ENCODE measurements around the gene ACAD10.
"Not testable (repeated sequence)": the region's sequence is repeated elsewhere in the genome, so short reads cannot be mapped to it uniquely, and the experiment has no call there.

ACAD10 gene

DNA sequence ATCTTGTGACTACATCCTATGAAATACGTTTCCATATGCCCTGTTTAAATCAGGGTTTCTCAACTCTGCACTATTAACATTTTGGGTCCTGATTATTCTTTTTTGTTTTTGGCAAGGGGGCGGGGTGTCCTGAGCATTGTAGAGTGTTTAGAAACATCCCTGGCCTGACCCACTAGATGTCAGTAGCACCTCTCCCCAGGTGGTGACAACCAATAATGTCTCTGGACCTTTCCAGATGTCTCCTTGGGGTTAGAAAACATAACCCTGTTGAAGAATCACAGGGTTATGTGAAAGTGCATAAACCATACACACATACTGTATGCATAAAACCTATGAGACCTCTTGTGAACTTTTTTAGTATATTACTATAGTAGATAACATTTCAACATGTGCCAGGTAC is 1.4 kb downstream of the ACAD10 start:
- H3K4me3 ChIP-seq (ENCODE audit: low read length): no peak overlapping the region
- DNase-seq (ENCODE audit: low read depth, low spot score): no peak
- H3K27me3 ChIP-seq (ENCODE audit: control insufficient read depth, insufficient read depth, low read length): no peaks in the 10 kb centered on the region
- H3K27ac ChIP-seq (ENCODE audit: low read length): no peak overlapping the region
- no peaks in the 10 kb centered on the region for H3K36me3 ChIP-seq (ENCODE audit: control insufficient read depth, insufficient read depth, low read length)
- no CpG with 5 or more reads among the region's 2 CpGs for WGBS (ENCODE audit: insufficient coverage, insufficient read length)
- H3K4me1 ChIP-seq (ENCODE audit: control insufficient read depth, insufficient read depth, low read length): no peaks in the 10 kb centered on the region
- H3K9me3 ChIP-seq (ENCODE audit: control insufficient read depth, insufficient read depth, low read length): no peaks in the 10 kb centered on the region

DNA sequence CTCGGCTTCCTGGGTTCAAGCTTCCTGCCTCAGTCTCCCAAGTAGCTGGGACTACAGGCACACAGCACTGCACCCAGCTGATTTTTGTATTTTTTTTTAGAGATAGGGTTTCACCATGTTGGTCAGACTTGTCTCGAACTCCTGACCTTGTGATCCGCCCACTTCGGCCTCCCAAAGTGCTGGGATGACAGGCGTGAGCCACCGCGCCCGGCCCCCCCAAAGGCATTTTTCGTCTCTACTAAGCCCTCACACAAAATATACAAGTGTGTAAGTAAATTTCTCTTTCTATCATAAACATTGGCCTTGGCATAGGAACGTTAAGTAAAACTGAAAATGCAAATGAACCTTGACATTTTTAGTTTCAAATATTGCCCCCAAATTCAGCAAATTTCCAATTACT is 2.1 kb downstream of the ACAD10 start:
- H3K9me3 ChIP-seq (ENCODE audit: control insufficient read depth, insufficient read depth, low read length): no peaks in the 10 kb centered on the region
- H3K4me1 ChIP-seq (ENCODE audit: control insufficient read depth, insufficient read depth, low read length): 0 out of 2 replicates have a peak, but pooled peaks cover 1% of the 10 kb centered on the region
- DNase-seq (ENCODE audit: low read depth, low spot score): no peak
- no peaks in the 10 kb centered on the region for H3K36me3 ChIP-seq (ENCODE audit: control insufficient read depth, insufficient read depth, low read length)
- no peak overlapping the region for H3K4me3 ChIP-seq (ENCODE audit: low read length)
- no peak overlapping the region for H3K27ac ChIP-seq (ENCODE audit: low read length)
- no CpG with 5 or more reads among the region's 10 CpGs for WGBS (ENCODE audit: insufficient coverage, insufficient read length)
- no peaks in the 10 kb centered on the region for H3K27me3 ChIP-seq (ENCODE audit: control insufficient read depth, insufficient read depth, low read length)

GRCh38 chr12:111691262-111691661 is 5.4 kb downstream of the ACAD10 start:
- Histone ChIP-seq H3K4me1 (ENCODE audit: control insufficient read depth, insufficient read depth, low read length) (0 out of 2 replicates have a peak, but pooled peaks cover 1% of the 10 kb centered on the region), H3K27ac (ENCODE audit: low read length) (no peak overlapping the region), H3K27me3 (ENCODE audit: control insufficient read depth, insufficient read depth, low read length) (no peaks in the 10 kb centered on the region), H3K4me3 (ENCODE audit: low read length) (no peak overlapping the region), H3K36me3 (ENCODE audit: control insufficient read depth, insufficient read depth, low read length) (peaks cover 5% of the 10 kb centered on the region; the same call in 1 of the 2 replicates), H3K9me3 (ENCODE audit: control insufficient read depth, insufficient read depth, low read length) (no peaks in the 10 kb centered on the region)
- no CpG with 5 or more reads among the region's 3 CpGs for WGBS (ENCODE audit: insufficient coverage, insufficient read length)
- no peak for DNase-seq (ENCODE audit: low read depth, low spot score)

GRCh38 chr12:111692575-111693210 is 6.8 kb downstream of the ACAD10 start:
- no peaks in the 10 kb centered on the region for H3K27me3 ChIP-seq (ENCODE audit: control insufficient read depth, insufficient read depth, low read length)
- 0 out of 2 replicates have a peak, but pooled peaks cover 1% of the 10 kb centered on the region for H3K4me1 ChIP-seq (ENCODE audit: control insufficient read depth, insufficient read depth, low read length)
- H3K9me3 ChIP-seq (ENCODE audit: control insufficient read depth, insufficient read depth, low read length): no peaks in the 10 kb centered on the region
- no CpG with 5 or more reads among the region's 15 CpGs for WGBS (ENCODE audit: insufficient coverage, insufficient read length)
- DNase-seq (ENCODE audit: low read depth, low spot score): peak; percentile 31
- no peak overlapping the region for H3K4me3 ChIP-seq (ENCODE audit: low read length)
- peaks cover 5% of the 10 kb centered on the region; the same call in 1 of the 2 replicates for H3K36me3 ChIP-seq (ENCODE audit: control insufficient read depth, insufficient read depth, low read length)
- no peak overlapping the region for H3K27ac ChIP-seq (ENCODE audit: low read length)

GRCh38 chr12:111693818-111694217 is 8.0 kb downstream of the ACAD10 start:
- Histone ChIP-seq H3K9me3 (ENCODE audit: control insufficient read depth, insufficient read depth, low read length) (no peaks in the 10 kb centered on the region), H3K36me3 (ENCODE audit: control insufficient read depth, insufficient read depth, low read length) (peaks cover 6% of the 10 kb centered on the region; the same call in 1 of the 2 replicates), H3K27me3 (ENCODE audit: control insufficient read depth, insufficient read depth, low read length) (no peaks in the 10 kb centered on the region), H3K4me3 (ENCODE audit: low read length) (no peak overlapping the region), H3K27ac (ENCODE audit: low read length) (no peak overlapping the region), H3K4me1 (ENCODE audit: control insufficient read depth, insufficient read depth, low read length) (0 out of 2 replicates have a peak, but pooled peaks cover 1% of the 10 kb centered on the region)
- no peak for DNase-seq (ENCODE audit: low read depth, low spot score)
- no CpG with 5 or more reads among the region's 5 CpGs for WGBS (ENCODE audit: insufficient coverage, insufficient read length)

GRCh38 chr12:111699962-111700361 is 14.1 kb downstream of the ACAD10 start:
- no peaks in the 10 kb centered on the region for H3K9me3 ChIP-seq (ENCODE audit: control insufficient read depth, insufficient read depth, low read length)
- no peaks in the 10 kb centered on the region for H3K4me1 ChIP-seq (ENCODE audit: control insufficient read depth, insufficient read depth, low read length)
- no peak for DNase-seq (ENCODE audit: low read depth, low spot score)
- H3K4me3 ChIP-seq (ENCODE audit: low read length): no peak overlapping the region
- WGBS (ENCODE audit: insufficient coverage, insufficient read length): no CpG with 5 or more reads among the region's 2 CpGs
- H3K27me3 ChIP-seq (ENCODE audit: control insufficient read depth, insufficient read depth, low read length): no peaks in the 10 kb centered on the region
- peaks cover 2% of the 10 kb centered on the region; the same call in 1 of the 2 replicates for H3K36me3 ChIP-seq (ENCODE audit: control insufficient read depth, insufficient read depth, low read length)
- H3K27ac ChIP-seq (ENCODE audit: low read length): no peak overlapping the region

DNA sequence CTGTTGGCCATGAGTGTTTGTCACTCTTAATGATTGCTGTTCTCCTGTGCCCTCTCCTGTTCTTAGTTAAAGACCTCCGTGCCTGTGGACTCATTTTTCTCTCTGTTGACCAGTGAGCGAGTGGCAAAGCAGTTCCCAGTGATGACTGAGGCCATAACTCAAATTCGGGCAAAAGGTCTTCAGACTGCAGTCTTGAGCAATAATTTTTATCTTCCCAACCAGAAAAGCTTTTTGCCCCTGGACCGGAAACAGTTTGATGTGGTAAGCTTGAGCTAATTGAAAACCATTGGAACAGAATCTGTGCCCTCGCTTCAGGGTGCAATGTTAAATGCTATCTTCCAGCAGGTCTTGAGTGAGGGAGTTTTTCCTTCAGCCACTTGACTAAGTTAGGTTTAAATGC is 19.8 kb downstream of the ACAD10 start:
- Histone ChIP-seq H3K36me3 (ENCODE audit: control insufficient read depth, insufficient read depth, low read length) (no peaks in the 10 kb centered on the region; the same call in 1 of the 2 replicates), H3K4me3 (ENCODE audit: low read length) (no peak overlapping the region)

DNA sequence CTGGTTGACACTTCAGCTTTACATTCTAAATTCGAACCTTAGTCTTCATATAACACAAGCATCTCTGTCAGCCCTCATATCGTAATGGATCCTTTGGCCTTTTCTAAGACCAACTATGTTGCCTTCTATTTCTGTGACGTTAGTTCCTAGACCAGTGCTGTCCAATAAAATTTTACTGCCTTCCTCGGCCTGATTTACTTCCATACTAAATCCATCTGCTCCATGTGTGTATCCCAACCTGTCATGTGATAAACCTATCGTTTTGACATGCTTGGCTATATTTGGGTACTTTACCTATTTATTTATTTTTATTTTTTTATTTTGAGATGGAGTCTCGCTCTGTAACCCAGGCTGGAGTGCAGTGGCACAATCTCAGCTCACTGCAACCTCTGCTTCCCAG is 20.3 kb downstream of the ACAD10 start:
- no CpG with 5 or more reads among the region's 6 CpGs for WGBS (ENCODE audit: insufficient coverage, insufficient read length)
- H3K4me1 ChIP-seq (ENCODE audit: control insufficient read depth, insufficient read depth, low read length): no peaks in the 10 kb centered on the region
- no peak overlapping the region for H3K4me3 ChIP-seq (ENCODE audit: low read length)
- no peak for DNase-seq (ENCODE audit: low read depth, low spot score)
- no peak overlapping the region for H3K27ac ChIP-seq (ENCODE audit: low read length)
- no peaks in the 10 kb centered on the region for H3K9me3 ChIP-seq (ENCODE audit: control insufficient read depth, insufficient read depth, low read length)
- no peaks in the 10 kb centered on the region; the same call in 1 of the 2 replicates for H3K36me3 ChIP-seq (ENCODE audit: control insufficient read depth, insufficient read depth, low read length)
- no peaks in the 10 kb centered on the region for H3K27me3 ChIP-seq (ENCODE audit: control insufficient read depth, insufficient read depth, low read length)

More for the DNA sequence above, 19.8 kb downstream of the ACAD10 start:
- no peak overlapping the region for H3K27ac ChIP-seq (ENCODE audit: low read length)
- DNase-seq (ENCODE audit: low read depth, low spot score): no peak
- H3K27me3 ChIP-seq (ENCODE audit: control insufficient read depth, insufficient read depth, low read length): no peaks in the 10 kb centered on the region
- no peaks in the 10 kb centered on the region for H3K4me1 ChIP-seq (ENCODE audit: control insufficient read depth, insufficient read depth, low read length)
- no peaks in the 10 kb centered on the region for H3K9me3 ChIP-seq (ENCODE audit: control insufficient read depth, insufficient read depth, low read length)
- no CpG with 5 or more reads among the region's 5 CpGs for WGBS (ENCODE audit: insufficient coverage, insufficient read length)

- no CpG with 5 or more reads among the region's 4 CpGs for WGBS (ENCODE audit: insufficient coverage, insufficient read length)
- no peak overlapping the region for H3K27ac ChIP-seq (ENCODE audit: low read length)
- no peak overlapping the region for H3K4me3 ChIP-seq (ENCODE audit: low read length)
- H3K27me3 ChIP-seq (ENCODE audit: control insufficient read depth, insufficient read depth, low read length): no peaks in the 10 kb centered on the region
- H3K9me3 ChIP-seq (ENCODE audit: control insufficient read depth, insufficient read depth, low read length): no peaks in the 10 kb centered on the region; the same call in 1 of the 2 replicates
- H3K4me1 ChIP-seq (ENCODE audit: control insufficient read depth, insufficient read depth, low read length): no peaks in the 10 kb centered on the region
- no peak for DNase-seq (ENCODE audit: low read depth, low spot score)
- H3K36me3 ChIP-seq (ENCODE audit: control insufficient read depth, insufficient read depth, low read length): no peaks in the 10 kb centered on the region; the same call in 1 of the 2 replicates
Observed at GRCh38 chr12:111715279-111715678, 29.4 kb downstream of the ACAD10 start.

GRCh38 chr12:111719316-111719715 is 33.5 kb downstream of the ACAD10 start:
- H3K9me3 ChIP-seq (ENCODE audit: control insufficient read depth, insufficient read depth, low read length); H3K4me1 ChIP-seq (ENCODE audit: control insufficient read depth, insufficient read depth, low read length); H3K4me3 ChIP-seq (ENCODE audit: low read length); H3K36me3 ChIP-seq (ENCODE audit: control insufficient read depth, insufficient read depth, low read length); DNase-seq (ENCODE audit: low read depth, low spot score); H3K27me3 ChIP-seq (ENCODE audit: control insufficient read depth, insufficient read depth, low read length); H3K27ac ChIP-seq (ENCODE audit: low read length): not testable (repeated sequence)
- WGBS (ENCODE audit: insufficient coverage, insufficient read length): no CpG with 5 or more reads among the region's 10 CpGs

- DNase-seq (ENCODE audit: low read depth, low spot score): no peak
- WGBS (ENCODE audit: insufficient coverage, insufficient read length): no CpG with 5 or more reads among the region's 6 CpGs
- Histone ChIP-seq H3K27me3 (ENCODE audit: control insufficient read depth, insufficient read depth, low read length) (no peaks in the 10 kb centered on the region), H3K9me3 (ENCODE audit: control insufficient read depth, insufficient read depth, low read length) (no peaks in the 10 kb centered on the region), H3K4me3 (ENCODE audit: low read length) (no peak overlapping the region), H3K27ac (ENCODE audit: low read length) (no peak overlapping the region), H3K36me3 (ENCODE audit: control insufficient read depth, insufficient read depth, low read length) (no peaks in the 10 kb centered on the region; the same call in 1 of the 2 replicates), H3K4me1 (ENCODE audit: control insufficient read depth, insufficient read depth, low read length) (no peaks in the 10 kb centered on the region)
Observed at GRCh38 chr12:111720457-111720856, 34.6 kb downstream of the ACAD10 start.

All from iPS DF 6.9 (cell line).